Glutamatergic neuron (in vitro differentiated cells): ENCODE measurements around the gene SPIRE1. TPM values are rescaled to one million over a fixed set of nuclear protein-coding genes. Genes with fewer than 3 reads are reported as not detected.

Experiments
- DNase-seq: peaks from one replicate; pipeline ENCODE4 v3.0.0; 2022
- H3K27ac Mint-ChIP-seq: one replicate; pipeline ENCODE4 v1.8.0; 2020; ENCODE audit warnings: mild to moderate bottlenecking, mixed read lengths, inconsistent platforms; ENCODE audit not compliant: unreplicated experiment
- H3K27me3 Mint-ChIP-seq: one replicate; pipeline ENCODE4 v1.8.0; 2020; ENCODE audit warnings: mild to moderate bottlenecking, moderate library complexity, mixed read lengths, inconsistent platforms; ENCODE audit not compliant: unreplicated experiment
- H3K36me3 Mint-ChIP-seq: one replicate; pipeline ENCODE4 v1.8.0; 2020; ENCODE audit warnings: mild to moderate bottlenecking, mixed read lengths, inconsistent platforms; ENCODE audit not compliant: unreplicated experiment
- H3K4me1 Mint-ChIP-seq: one replicate; pipeline ENCODE4 v1.8.0; 2020; ENCODE audit warnings: mild to moderate bottlenecking, low read depth, mixed read lengths, inconsistent platforms; ENCODE audit not compliant: unreplicated experiment
- H3K4me3 Mint-ChIP-seq: one replicate; pipeline ENCODE4 v1.8.0; 2020; ENCODE audit warnings: mild to moderate bottlenecking, mixed read lengths, inconsistent platforms; ENCODE audit not compliant: unreplicated experiment
- H3K9me3 Mint-ChIP-seq: one replicate; pipeline ENCODE4 v1.8.0; 2020; ENCODE audit warnings: mild to moderate bottlenecking, moderate library complexity, mixed read lengths, inconsistent platforms; ENCODE audit not compliant: unreplicated experiment
- CTCF ChIP-seq: fragments of 200-600 bp; sonication (generic); IDR thresholded peaks from one replicate; pipeline ENCODE4 v1.5.0; 2021; ENCODE audit not compliant: partially characterized antibody, unreplicated experiment
- total RNA-seq: library from RNA; stranded (reverse); fragmentation: NEBNext Ultra II Directional; extraction: Animal tissue kit (Norgen Biotek cat#: 25700); gene quantifications from one replicate; pipeline ENCODE4 v1.2.1, GENCODE V29; 2021; ENCODE audit not compliant: unreplicated experiment

The SPIRE1 gene
- total RNA-seq, 1 donor from 2014 or later = 29.9 TPM

GRCh38 chr18:12432196-12432595 is 225.7 kb downstream of the SPIRE1 start:
- Mint-ChIP-seq H3K36me3 (peaks cover 17% of the 10 kb centered on the region), H3K9me3 (peaks cover 1% of the 10 kb centered on the region), H3K27me3 (peaks cover 7% of the 10 kb centered on the region), H3K4me3 (no peak overlapping the region), H3K27ac (no peak overlapping the region), H3K4me1 (no peaks in the 10 kb centered on the region)
- no peak for DNase-seq
- no peak for TF ChIP-seq CTCF

- DNase-seq = no peak
- H3K27me3 Mint-ChIP-seq = peaks cover 7% of the 10 kb centered on the region
- peaks cover 1% of the 10 kb centered on the region for H3K9me3 Mint-ChIP-seq
- H3K4me1 Mint-ChIP-seq = no peaks in the 10 kb centered on the region
- no peak overlapping the region for H3K27ac Mint-ChIP-seq
- no peak for TF ChIP-seq CTCF
- no peak overlapping the region for H3K4me3 Mint-ChIP-seq
- peaks cover 17% of the 10 kb centered on the region for H3K36me3 Mint-ChIP-seq
These were observed 226.3 kb downstream of the SPIRE1 start for GRCh38 chr18:12431561-12431960.

GRCh38 chr18:12430137-12430990 is 227.5 kb downstream of the SPIRE1 start:
- no peak for DNase-seq
- Mint-ChIP-seq H3K27me3 (peaks cover 7% of the 10 kb centered on the region), H3K9me3 (peaks cover 1% of the 10 kb centered on the region), H3K4me1 (no peaks in the 10 kb centered on the region), H3K4me3 (no peak overlapping the region), H3K36me3 (peaks cover 17% of the 10 kb centered on the region), H3K27ac (no peak overlapping the region)
- no peak for TF ChIP-seq CTCF

GRCh38 chr18:12429556-12429955 is 228.4 kb downstream of the SPIRE1 start:
- Mint-ChIP-seq H3K9me3 (peaks cover 1% of the 10 kb centered on the region), H3K4me1 (no peaks in the 10 kb centered on the region), H3K36me3 (peaks cover 14% of the 10 kb centered on the region), H3K27me3 (peaks cover 7% of the 10 kb centered on the region), H3K4me3 (no peak overlapping the region), H3K27ac (no peak overlapping the region)
- no peak for DNase-seq
- TF ChIP-seq CTCF = no peak

GRCh38 chr18:12428923-12429322 is 229.0 kb downstream of the SPIRE1 start:
- H3K27me3 Mint-ChIP-seq = peaks cover 4% of the 10 kb centered on the region
- no peak for DNase-seq
- H3K36me3 Mint-ChIP-seq = peaks cover 9% of the 10 kb centered on the region
- no peak overlapping the region for H3K4me3 Mint-ChIP-seq
- TF ChIP-seq CTCF = no peak
- no peaks in the 10 kb centered on the region for H3K4me1 Mint-ChIP-seq
- no peak overlapping the region for H3K27ac Mint-ChIP-seq
- H3K9me3 Mint-ChIP-seq = peaks cover 1% of the 10 kb centered on the region
